NB4 (cell line): ENCODE data around the gene STXBP4.

ENCODE experiments used
- DNase-seq: peaks from one replicate; pipeline ENCODE4 v3.0.0; 2010; ENCODE audit warnings: low read depth
- H3K4me3 ChIP-seq: one replicate; pipeline ENCODE4 v1.5.1; 2011; ENCODE audit warnings: mild to moderate bottlenecking, low read depth, low read length, moderate library complexity
- MYC ChIP-seq: IDR thresholded peaks from 2 replicates; pipeline ENCODE4 v1.6.1; 2011; ENCODE audit warnings: low read depth, low read length
- POLR2A ChIP-seq: IDR thresholded peaks from 2 replicates; pipeline ENCODE4 v1.6.1; 2011; ENCODE audit warnings: mild to moderate bottlenecking; ENCODE audit not compliant: insufficient read length; ENCODE audit errors: extremely low read depth
- TF ChIP-seq, protein P1 (sequence below): IDR thresholded peaks from one replicate; pipeline ENCODE4 v1.5.1; 2012; ENCODE audit warnings: low read depth, low read length
- TF ChIP-seq, protein P2 (sequence below): IDR thresholded peaks from 2 replicates; pipeline ENCODE4 v1.6.1; 2011; ENCODE audit warnings: low read depth, low read length

The STXBP4 gene

DNA sequence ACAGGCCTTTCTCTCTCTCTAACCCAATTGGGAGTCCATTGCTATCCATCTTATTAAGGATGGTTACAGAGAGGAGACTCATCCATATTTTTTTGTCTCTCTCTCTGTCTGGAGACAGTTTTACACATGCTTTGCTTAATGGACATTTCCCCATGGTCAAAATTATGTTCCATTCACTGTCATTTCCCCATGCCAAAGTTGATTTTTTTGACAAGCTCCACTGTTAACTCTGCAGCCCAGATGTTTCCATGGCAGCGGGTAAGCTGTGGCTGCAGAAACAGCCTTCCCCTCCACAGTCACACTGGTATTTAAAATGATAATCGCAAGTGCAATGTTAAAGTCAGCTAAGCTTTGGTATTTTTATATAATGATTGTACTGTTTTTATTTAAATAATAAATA, 232.3 kb downstream of the STXBP4 start:
- no peak for DNase-seq
- no peak overlapping the region for H3K4me3 ChIP-seq
- TF ChIP-seq, protein P1, sequence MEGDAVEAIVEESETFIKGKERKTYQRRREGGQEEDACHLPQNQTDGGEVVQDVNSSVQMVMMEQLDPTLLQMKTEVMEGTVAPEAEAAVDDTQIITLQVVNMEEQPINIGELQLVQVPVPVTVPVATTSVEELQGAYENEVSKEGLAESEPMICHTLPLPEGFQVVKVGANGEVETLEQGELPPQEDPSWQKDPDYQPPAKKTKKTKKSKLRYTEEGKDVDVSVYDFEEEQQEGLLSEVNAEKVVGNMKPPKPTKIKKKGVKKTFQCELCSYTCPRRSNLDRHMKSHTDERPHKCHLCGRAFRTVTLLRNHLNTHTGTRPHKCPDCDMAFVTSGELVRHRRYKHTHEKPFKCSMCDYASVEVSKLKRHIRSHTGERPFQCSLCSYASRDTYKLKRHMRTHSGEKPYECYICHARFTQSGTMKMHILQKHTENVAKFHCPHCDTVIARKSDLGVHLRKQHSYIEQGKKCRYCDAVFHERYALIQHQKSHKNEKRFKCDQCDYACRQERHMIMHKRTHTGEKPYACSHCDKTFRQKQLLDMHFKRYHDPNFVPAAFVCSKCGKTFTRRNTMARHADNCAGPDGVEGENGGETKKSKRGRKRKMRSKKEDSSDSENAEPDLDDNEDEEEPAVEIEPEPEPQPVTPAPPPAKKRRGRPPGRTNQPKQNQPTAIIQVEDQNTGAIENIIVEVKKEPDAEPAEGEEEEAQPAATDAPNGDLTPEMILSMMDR: no peak
- no peak for TF ChIP-seq POLR2A
- TF ChIP-seq MYC: no peak
- TF ChIP-seq, protein P2, sequence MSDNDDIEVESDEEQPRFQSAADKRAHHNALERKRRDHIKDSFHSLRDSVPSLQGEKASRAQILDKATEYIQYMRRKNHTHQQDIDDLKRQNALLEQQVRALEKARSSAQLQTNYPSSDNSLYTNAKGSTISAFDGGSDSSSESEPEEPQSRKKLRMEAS: no peak

GRCh38 chr17:55201308-55201932, 232.9 kb downstream of the STXBP4 start:
- no peak overlapping the region for H3K4me3 ChIP-seq
- TF ChIP-seq, protein P2: no peak
- TF ChIP-seq MYC (no peak), POLR2A (no peak)
- TF ChIP-seq, protein P1: no peak
- no peak for DNase-seq

DNA sequence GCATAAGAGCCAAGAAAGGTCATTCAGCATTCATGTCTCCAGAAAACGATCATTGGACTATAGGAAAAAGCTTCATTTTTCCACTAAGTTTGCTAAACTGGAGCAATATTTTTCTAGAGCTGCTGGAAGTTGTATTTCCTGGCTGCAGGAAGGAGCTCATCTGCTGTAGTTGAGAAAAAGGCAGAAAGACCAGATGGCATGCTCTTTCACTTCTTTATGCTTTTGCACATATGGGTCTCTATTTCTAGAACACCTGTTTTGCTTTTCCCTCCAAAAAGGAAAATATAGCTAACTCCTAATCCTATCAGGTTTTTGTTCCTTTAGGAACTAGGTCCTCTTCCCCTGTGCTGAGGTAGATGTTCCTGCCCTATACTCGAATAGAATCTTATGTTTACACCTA, 234.3 kb downstream of the STXBP4 start:
- no peak overlapping the region for H3K4me3 ChIP-seq
- no peak for DNase-seq
- TF ChIP-seq, protein P2: no peak
- TF ChIP-seq MYC (no peak), POLR2A (no peak)
- TF ChIP-seq, protein P1: no peak

- TF ChIP-seq, protein P2: no peak
- TF ChIP-seq, protein P1: no peak
- no peak for TF ChIP-seq MYC
- TF ChIP-seq POLR2A: no peak
- DNase-seq: no peak
- H3K4me3 ChIP-seq: no peak overlapping the region
Observed at GRCh38 chr17:55208078-55208812, 239.7 kb downstream of the STXBP4 start.

- TF ChIP-seq POLR2A (no peak), MYC (no peak)
- TF ChIP-seq, protein P2: no peak
- TF ChIP-seq, protein P1: no peak
- DNase-seq: no peak
- H3K4me3 ChIP-seq: no peak overlapping the region
Observed at GRCh38 chr17:55210292-55210691, 241.7 kb downstream of the STXBP4 start.
